AG09319 (cell line): ENCODE results near the gene CD47.

Experiments used
- DNase-seq: peaks from one replicate; pipeline ENCODE4 v3.0.0-alpha.2; 2010; ENCODE audit warnings: low read depth; ENCODE audit errors: extremely low read depth
- CTCF ChIP-seq: IDR thresholded peaks from 2 replicates; pipeline ENCODE4 v1.5.1; 2011; ENCODE audit warnings: low read depth, mild to moderate bottlenecking, inconsistent platforms, low read length, moderate library complexity

The CD47 gene

DNA sequence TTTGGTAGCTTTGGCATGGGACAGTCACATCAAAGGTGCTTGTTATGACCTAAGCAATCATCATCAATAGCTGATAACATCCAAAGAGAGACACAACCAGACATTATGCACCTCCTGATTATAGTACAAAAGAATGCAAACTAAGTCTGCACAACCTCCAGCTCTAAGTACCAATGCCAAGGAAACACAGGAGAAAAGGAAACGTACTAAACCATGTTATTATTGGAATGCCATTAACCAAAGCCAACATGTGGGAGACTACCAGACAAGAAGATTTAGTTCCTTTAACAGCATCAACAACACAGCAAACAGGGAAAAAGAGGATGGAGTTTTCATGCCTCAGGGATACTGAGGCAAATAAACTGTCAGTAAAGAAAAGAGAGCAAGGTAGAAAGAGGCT, 61.4 kb downstream of the CD47 start:
- TF ChIP-seq CTCF, result no peak
- DNase-seq, result no peak

DNA sequence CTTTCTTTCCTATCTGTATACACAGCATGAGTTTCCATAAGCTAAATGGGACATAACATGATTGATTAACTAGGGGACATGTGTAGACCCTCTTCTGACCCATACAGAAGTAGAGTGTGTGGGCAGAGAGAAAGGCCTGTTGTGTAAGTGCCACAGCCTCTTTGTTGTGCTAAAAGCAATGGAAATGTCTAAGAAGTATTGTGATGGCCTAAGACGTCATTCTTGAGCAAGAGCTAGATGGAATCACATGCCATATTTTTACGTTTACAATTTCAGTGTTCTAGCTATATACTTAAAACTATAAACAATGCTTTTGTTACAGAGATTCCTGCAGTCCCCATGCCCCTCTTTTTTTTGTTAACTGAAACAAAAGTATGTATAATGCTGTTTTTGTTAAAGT, 61.9 kb downstream of the CD47 start:
- DNase-seq, result no peak
- no peak for TF ChIP-seq CTCF

GRCh38 chr3:108025177-108025576, 65.7 kb downstream of the CD47 start:
- TF ChIP-seq CTCF, result no peak
- no peak for DNase-seq

GRCh38 chr3:108024146-108024850, 66.5 kb downstream of the CD47 start:
- no peak for TF ChIP-seq CTCF
- DNase-seq, result no peak

DNA sequence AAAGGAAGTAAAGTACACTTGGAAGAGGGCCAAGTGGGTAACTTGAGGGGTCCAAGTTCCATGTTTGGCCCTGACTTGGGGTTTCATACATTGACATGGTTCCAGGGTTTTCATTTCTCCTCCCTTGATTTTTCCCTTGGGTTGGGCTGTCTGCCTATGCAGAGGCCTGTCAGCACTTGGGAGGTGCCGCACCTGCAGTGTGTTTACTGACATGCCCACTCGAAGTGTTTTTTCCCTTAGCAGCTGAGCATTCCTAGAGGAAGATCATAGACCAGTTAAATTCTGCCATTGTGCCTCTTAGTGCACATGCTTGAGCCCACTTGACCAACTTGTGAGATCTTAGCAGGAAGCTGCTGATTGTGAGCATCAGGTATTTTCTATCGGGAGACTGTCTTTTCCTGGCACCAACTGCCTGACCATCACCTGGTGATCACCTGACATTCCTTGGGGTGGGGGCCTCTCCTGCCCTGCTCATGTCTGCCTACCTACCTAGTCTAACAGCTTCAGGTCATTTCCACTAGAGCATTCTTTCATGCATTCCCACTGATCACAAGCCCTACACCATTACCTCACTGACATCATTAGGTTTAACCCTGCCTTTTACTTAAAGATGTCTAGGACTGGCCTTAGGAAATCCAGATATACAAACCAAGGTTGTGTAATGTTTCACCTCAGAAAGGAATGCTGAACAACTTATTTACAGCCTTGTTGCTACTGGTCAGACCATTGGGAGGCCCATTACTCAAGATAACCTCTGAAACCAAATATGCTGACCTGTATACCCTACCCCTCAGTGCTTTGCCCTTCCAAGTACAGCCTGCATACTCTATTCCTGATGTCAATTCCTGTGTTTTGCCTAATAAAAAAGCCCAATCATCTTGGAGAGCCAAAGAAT, 68.3 kb downstream of the CD47 start:
- no peak for DNase-seq
- TF ChIP-seq CTCF, result no peak

DNA sequence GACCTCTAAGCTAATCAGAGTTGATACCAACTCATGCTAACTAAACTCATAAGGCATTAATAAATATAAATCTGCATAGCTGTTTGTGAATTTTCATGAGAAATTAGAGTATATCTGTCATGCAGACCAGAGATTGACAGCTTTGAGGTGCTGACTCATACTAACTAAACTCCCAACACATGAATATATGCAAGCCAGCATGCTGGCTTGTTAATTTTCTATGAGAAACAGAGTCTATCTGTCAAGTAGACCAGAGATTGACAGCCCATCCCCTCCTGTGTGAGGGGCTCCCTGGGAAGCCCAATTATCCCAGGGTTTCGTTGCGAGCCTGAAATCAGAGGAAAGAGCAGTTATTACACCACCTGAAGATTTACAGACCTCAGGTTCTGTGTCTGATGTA, 69.3 kb downstream of the CD47 start:
- no peak for DNase-seq
- no peak for TF ChIP-seq CTCF

DNA sequence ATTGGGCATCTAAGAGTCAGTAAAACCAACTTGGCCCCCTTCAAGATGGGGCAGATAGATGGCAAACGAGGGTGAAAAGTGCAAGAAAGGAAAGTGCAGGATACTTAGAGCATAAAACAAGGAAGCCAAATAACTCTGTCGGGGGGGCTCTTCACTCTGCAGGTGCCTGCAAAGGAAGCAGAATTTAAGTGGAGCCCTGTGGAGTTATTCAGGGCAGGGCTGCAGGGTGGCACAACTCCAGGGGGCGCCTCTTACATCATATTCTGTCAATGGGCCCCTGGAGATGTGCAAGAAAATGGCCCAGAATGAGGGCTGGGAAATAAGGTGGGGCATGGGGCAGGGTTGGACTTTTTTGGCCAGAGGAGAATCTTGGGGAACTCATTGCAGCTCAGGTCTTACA, 69.7 kb downstream of the CD47 start:
- TF ChIP-seq CTCF, result no peak
- no peak for DNase-seq
